Measurements from ENCODE around the gene NPFF.

Gene NPFF

GRCh38 chr12:53479331-53479730, 28.0 kb downstream of the NPFF start:
- Mint-ChIP-seq H3K36me3 (peaks cover 4% of the 10 kb centered on the region), H3K4me1 (ENCODE audit: low read depth) (peaks cover 27% of the 10 kb centered on the region), H3K27ac (peak overlapping the region; percentile 10), H3K27me3 (no peaks in the 10 kb centered on the region), H3K9me3 (ENCODE audit: low read depth) (no peaks in the 10 kb centered on the region), H3K4me3 (no peak overlapping the region)

- peak overlapping the region; percentile 79 for H3K27ac Mint-ChIP-seq
- H3K4me1 Mint-ChIP-seq (ENCODE audit: low read depth) = peaks cover 31% of the 10 kb centered on the region
- H3K36me3 Mint-ChIP-seq = peaks cover 4% of the 10 kb centered on the region
- no peaks in the 10 kb centered on the region for H3K9me3 Mint-ChIP-seq (ENCODE audit: low read depth)
- H3K4me3 Mint-ChIP-seq = no peak overlapping the region
- H3K27me3 Mint-ChIP-seq = no peaks in the 10 kb centered on the region
These were observed 28.4 kb downstream of the NPFF start for GRCh38 chr12:53478865-53479264.

GRCh38 chr12:53476769-53477209, 30.5 kb downstream of the NPFF start:
- H3K4me1 Mint-ChIP-seq (ENCODE audit: low read depth) = peaks cover 45% of the 10 kb centered on the region

DNA sequence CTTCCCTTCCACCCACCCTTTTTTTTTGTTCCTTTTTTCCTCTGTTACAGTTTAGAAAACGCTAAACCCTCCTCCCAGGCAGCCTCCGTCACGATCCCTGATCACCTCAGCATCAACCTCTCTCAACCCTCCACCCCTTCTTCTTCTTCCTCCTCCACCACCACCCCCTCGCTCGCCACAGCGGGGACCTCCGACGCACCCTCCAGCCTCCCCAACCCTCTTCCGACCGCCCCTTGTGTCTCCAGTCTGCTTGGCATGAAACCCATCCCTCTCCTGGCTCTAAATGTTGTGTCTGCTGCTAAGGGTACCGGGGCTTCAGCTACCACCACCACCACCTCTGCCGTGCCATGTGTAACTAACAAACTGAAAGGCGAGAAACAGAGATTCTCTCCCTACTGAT, 32.5 kb downstream of the NPFF start:
- H3K9me3 Mint-ChIP-seq (ENCODE audit: low read depth) = no peaks in the 10 kb centered on the region
- peak overlapping the region; percentile 57 for H3K4me3 Mint-ChIP-seq
- peaks cover 7% of the 10 kb centered on the region for H3K36me3 Mint-ChIP-seq
- peak overlapping the region; percentile 85 for H3K27ac Mint-ChIP-seq
- H3K27me3 Mint-ChIP-seq = no peaks in the 10 kb centered on the region
- H3K4me1 Mint-ChIP-seq (ENCODE audit: low read depth) = peaks cover 56% of the 10 kb centered on the region

More at GRCh38 chr12:53476769-53477209, 30.5 kb downstream of the NPFF start:
- H3K27me3 Mint-ChIP-seq = no peaks in the 10 kb centered on the region
- H3K27ac Mint-ChIP-seq = peak overlapping the region; percentile 72
- no peaks in the 10 kb centered on the region for H3K9me3 Mint-ChIP-seq (ENCODE audit: low read depth)
- no peak overlapping the region for H3K4me3 Mint-ChIP-seq
- H3K36me3 Mint-ChIP-seq = peaks cover 3% of the 10 kb centered on the region

- Mint-ChIP-seq H3K27me3 (no peaks in the 10 kb centered on the region), H3K9me3 (ENCODE audit: low read depth) (no peaks in the 10 kb centered on the region), H3K4me3 (peak overlapping the region; percentile 57), H3K36me3 (peaks cover 7% of the 10 kb centered on the region), H3K27ac (peak overlapping the region; percentile 85), H3K4me1 (ENCODE audit: low read depth) (peaks cover 56% of the 10 kb centered on the region)
These were observed 33.2 kb downstream of the NPFF start for GRCh38 chr12:53474077-53474476.

DNA sequence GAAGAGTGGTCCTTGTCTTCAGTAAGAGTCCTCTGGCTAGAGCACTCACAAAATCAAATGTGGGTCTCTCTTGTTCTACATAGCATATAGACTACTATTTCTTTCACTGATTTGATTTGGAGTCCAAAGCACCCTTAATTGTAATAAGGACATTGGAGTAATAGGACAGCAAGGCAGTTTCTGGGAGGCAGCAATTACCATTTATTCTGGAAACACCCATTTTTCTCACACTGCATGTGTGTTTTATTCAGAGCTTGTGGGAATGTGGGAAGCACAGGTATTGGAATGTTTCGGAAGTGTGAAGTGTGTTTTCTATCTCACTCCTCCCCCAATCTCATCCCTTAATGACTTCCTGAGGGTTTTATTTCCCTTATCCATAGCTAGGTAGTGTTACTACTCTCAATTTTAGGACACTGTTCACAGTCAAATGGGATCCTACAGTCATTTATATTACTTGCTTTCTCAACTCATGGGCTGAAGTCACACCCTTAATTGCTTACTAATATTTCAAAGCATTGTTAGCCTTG, 35.2 kb downstream of the NPFF start:
- H3K27me3 Mint-ChIP-seq = no peaks in the 10 kb centered on the region
- H3K9me3 Mint-ChIP-seq (ENCODE audit: low read depth) = no peaks in the 10 kb centered on the region
- H3K4me1 Mint-ChIP-seq (ENCODE audit: low read depth) = peaks cover 57% of the 10 kb centered on the region
- peaks cover 7% of the 10 kb centered on the region for H3K36me3 Mint-ChIP-seq
- H3K27ac Mint-ChIP-seq = peak overlapping the region; percentile 17
- no peak overlapping the region for H3K4me3 Mint-ChIP-seq

GRCh38 chr12:53468282-53468681, 39.0 kb downstream of the NPFF start:
- Mint-ChIP-seq H3K27ac (peak overlapping the region; percentile 18), H3K36me3 (peaks cover 7% of the 10 kb centered on the region), H3K27me3 (no peaks in the 10 kb centered on the region), H3K4me3 (no peak overlapping the region), H3K4me1 (ENCODE audit: low read depth) (peaks cover 53% of the 10 kb centered on the region), H3K9me3 (ENCODE audit: low read depth) (no peaks in the 10 kb centered on the region)

- no peaks in the 10 kb centered on the region for H3K9me3 Mint-ChIP-seq (ENCODE audit: low read depth)
- H3K27ac Mint-ChIP-seq = peak overlapping the region; percentile 18
- no peaks in the 10 kb centered on the region for H3K27me3 Mint-ChIP-seq
- H3K4me3 Mint-ChIP-seq = no peak overlapping the region
- peaks cover 53% of the 10 kb centered on the region for H3K4me1 Mint-ChIP-seq (ENCODE audit: low read depth)
- peaks cover 7% of the 10 kb centered on the region for H3K36me3 Mint-ChIP-seq
These were observed 39.4 kb downstream of the NPFF start for GRCh38 chr12:53467880-53468279.

GRCh38 chr12:53467082-53467481, 40.2 kb downstream of the NPFF start:
- peak overlapping the region; percentile 58 for H3K27ac Mint-ChIP-seq
- no peaks in the 10 kb centered on the region for H3K9me3 Mint-ChIP-seq (ENCODE audit: low read depth)
- no peaks in the 10 kb centered on the region for H3K27me3 Mint-ChIP-seq
- no peak overlapping the region for H3K4me3 Mint-ChIP-seq
- peaks cover 51% of the 10 kb centered on the region for H3K4me1 Mint-ChIP-seq (ENCODE audit: low read depth)
- H3K36me3 Mint-ChIP-seq = peaks cover 7% of the 10 kb centered on the region

GRCh38 chr12:53466640-53467039, 40.6 kb downstream of the NPFF start:
- Mint-ChIP-seq H3K27me3 (no peaks in the 10 kb centered on the region), H3K36me3 (peaks cover 6% of the 10 kb centered on the region), H3K4me3 (no peak overlapping the region), H3K9me3 (ENCODE audit: low read depth) (no peaks in the 10 kb centered on the region), H3K4me1 (ENCODE audit: low read depth) (peaks cover 47% of the 10 kb centered on the region), H3K27ac (peak overlapping the region; percentile 58)

- H3K27ac Mint-ChIP-seq = peak overlapping the region; percentile 55
- H3K9me3 Mint-ChIP-seq (ENCODE audit: low read depth) = no peaks in the 10 kb centered on the region
- peaks cover 5% of the 10 kb centered on the region for H3K36me3 Mint-ChIP-seq
- H3K4me1 Mint-ChIP-seq (ENCODE audit: low read depth) = peaks cover 49% of the 10 kb centered on the region
- no peaks in the 10 kb centered on the region for H3K27me3 Mint-ChIP-seq
- H3K4me3 Mint-ChIP-seq = no peak overlapping the region
These were observed 41.6 kb downstream of the NPFF start for GRCh38 chr12:53465679-53466078.

DNA sequence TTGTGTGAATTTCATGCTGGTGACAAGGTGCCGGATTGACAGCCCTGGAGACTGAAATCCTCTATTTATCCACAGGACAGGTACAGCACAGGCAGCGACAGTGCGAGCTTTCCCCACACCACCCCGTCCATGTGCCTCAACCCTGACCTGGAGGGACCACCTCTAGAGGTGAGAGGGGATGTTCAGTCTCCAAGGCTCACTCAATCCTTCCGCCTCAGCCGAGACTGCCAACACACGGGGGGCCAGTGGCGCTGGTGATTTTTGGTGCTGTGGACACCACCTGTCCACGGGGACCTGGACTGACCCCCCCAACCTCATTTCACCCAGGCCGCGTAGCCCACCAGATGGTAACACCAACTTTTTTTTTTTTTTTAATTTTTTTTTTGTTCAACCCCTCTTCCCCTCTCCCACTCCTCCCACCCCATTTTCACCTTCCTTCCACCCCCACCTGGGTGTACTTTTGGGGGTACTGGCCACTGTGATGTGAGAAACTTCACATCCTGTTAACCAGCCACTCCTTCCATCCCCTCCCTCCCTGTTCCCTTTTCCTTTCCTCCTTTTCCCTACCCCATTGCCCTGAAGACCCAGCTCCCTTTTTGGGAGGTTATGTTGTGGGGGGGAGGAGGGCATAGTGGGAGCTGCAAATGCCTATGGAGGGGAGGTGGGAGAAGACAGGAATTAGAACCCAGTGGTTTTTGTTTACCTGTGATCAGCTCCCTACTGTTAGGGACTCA, 42.4 kb downstream of the NPFF start:
- H3K9me3 Mint-ChIP-seq (ENCODE audit: low read depth) = no peaks in the 10 kb centered on the region
- no peaks in the 10 kb centered on the region for H3K27me3 Mint-ChIP-seq
- H3K27ac Mint-ChIP-seq = peak overlapping the region; percentile 54
- peaks cover 6% of the 10 kb centered on the region for H3K36me3 Mint-ChIP-seq
- H3K4me3 Mint-ChIP-seq = no peak overlapping the region
- peaks cover 54% of the 10 kb centered on the region for H3K4me1 Mint-ChIP-seq (ENCODE audit: low read depth)

DNA sequence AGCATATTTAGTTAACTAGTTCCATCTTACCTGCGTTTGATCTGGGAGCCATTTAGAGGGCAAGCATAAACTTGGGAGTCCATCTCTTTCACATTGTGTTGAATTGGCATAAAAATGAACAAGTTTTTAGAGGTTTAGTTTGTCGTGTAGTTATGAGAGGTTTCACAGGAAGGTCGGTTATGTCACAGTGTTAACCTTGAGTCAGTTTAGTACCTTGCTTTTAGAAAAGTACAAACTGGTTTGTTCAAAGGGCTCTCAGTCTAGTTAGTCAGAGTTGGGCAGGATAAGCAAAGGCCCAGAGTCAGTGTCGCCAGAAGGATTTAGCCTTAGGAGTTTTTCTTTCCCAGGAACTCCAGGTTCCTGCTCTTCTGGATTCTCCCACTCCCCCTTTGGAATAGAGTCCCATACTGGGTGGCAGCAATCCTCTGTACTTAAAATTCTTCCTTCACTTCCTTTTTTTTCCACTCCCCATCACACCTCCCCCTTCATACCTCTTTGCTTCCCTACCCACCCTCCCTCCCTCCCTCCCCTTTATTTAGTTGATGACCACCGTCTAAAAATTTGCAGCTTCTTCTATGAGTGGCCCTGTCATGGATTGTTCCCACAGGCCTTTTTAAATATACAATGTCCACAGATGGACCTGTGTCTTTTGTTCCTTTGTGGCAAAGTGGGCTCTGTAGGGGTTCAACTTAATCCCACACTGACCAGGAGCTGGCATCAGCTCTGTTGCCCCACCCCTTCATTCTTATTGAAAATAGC, 43.3 kb downstream of the NPFF start:
- H3K4me3 Mint-ChIP-seq = no peak overlapping the region
- H3K9me3 Mint-ChIP-seq (ENCODE audit: low read depth) = no peaks in the 10 kb centered on the region
- peak overlapping the region; percentile 66 for H3K27ac Mint-ChIP-seq
- H3K27me3 Mint-ChIP-seq = no peaks in the 10 kb centered on the region
- peaks cover 6% of the 10 kb centered on the region for H3K36me3 Mint-ChIP-seq
- peaks cover 59% of the 10 kb centered on the region for H3K4me1 Mint-ChIP-seq (ENCODE audit: low read depth)

DNA sequence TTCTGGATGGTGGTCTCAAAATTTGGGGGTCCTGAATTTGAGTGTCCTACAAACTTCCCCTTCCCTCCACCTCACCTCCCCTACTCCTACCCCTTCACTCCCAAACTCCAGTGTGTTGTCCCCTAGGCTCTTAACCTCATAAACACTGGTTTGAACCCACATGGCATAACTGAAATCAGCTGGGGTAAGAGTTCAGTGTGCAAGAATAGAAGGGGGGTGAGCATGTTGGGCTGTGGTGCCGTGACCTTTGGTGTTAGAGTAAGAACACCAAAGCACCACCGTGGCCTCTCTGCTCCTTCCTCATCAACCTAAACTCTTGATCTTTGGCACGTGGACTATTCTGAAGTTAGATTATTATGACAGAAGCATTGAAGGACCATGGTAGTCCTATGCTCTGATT, 44.3 kb downstream of the NPFF start:
- Mint-ChIP-seq H3K4me3 (no peak overlapping the region), H3K36me3 (peaks cover 6% of the 10 kb centered on the region), H3K27me3 (no peaks in the 10 kb centered on the region), H3K9me3 (ENCODE audit: low read depth) (no peaks in the 10 kb centered on the region), H3K4me1 (ENCODE audit: low read depth) (peaks cover 59% of the 10 kb centered on the region), H3K27ac (peak overlapping the region; percentile 66)

DNA sequence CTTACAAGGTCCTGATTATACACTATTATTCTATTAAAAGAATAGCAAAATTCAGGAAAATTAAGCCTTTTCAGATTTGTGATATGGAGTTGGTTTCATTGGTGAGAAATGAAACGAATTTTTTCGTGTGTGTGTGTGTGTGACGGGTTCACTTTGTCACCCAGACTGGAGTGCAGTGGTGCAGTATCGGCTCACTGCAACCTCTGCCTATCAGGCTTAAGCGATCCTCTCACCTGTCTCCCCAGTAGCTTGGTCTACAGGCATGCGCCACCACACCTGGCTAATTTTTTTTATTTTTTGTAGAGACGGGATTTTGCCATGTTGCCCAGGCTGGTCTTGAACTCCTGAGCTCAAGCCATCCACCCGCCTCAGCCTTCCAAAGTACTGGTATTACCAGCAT, 45.7 kb downstream of the NPFF start:
- Mint-ChIP-seq H3K27ac (no peak overlapping the region), H3K4me1 (ENCODE audit: low read depth) (peaks cover 55% of the 10 kb centered on the region), H3K9me3 (ENCODE audit: low read depth) (no peaks in the 10 kb centered on the region), H3K36me3 (peaks cover 6% of the 10 kb centered on the region), H3K27me3 (no peaks in the 10 kb centered on the region), H3K4me3 (no peak overlapping the region)

Data from activated naive CD8-positive, alpha-beta T cell (primary cell).